H1 (cell line): ENCODE measurements around the gene C2orf80. TPM values are rescaled to one million over a fixed set of nuclear protein-coding genes. Genes with fewer than 3 reads are reported as not detected.
"Not testable (repeated sequence)": the region's sequence is repeated elsewhere in the genome, so short reads cannot be mapped to it uniquely, and the experiment has no call there.

Experiments
- CTCF ChIA-PET: fragments of 300-600 bp; sonication (Branson Sonifier 250); formaldehyde crosslinking; loops from one replicate; lab custom pipeline; 2021; ENCODE audit not compliant: partially characterized antibody; lab: Charles Lee
- POLR2A ChIA-PET: fragments of 300-600 bp; sonication (Branson Sonifier 250); formaldehyde crosslinking; loops from one replicate; lab custom pipeline; 2021; ENCODE audit warnings: inconsistent platforms; ENCODE audit not compliant: partially characterized antibody; lab: Charles Lee
- DNase-seq, 2 experiments: peaks; one replicate each; pipeline versions ENCODE4 v3.0.0 to v3.0.0-alpha.2; 2010 to 2022; ENCODE audit warnings: low spot score in 2 of 2, low read depth in 1 of 2, mixed read lengths in 1 of 2
- FAIRE-seq: peaks from 2 replicates; lab custom pipeline; 2011; peaks lifted over from hg19 to GRCh38; lab: Jason Lieb, UNC
- H2AFZ ChIP-seq: 2 replicates; pipeline ENCODE4 v1.8.1; 2012; ENCODE audit warnings: low read length, inconsistent platforms
- H2AK5ac ChIP-seq: 2 replicates; pipeline ENCODE4 v1.6.1; 2013; ENCODE audit warnings: low read depth, low read length
- H2BK120ac ChIP-seq: replicated peaks from 2 replicates; pipeline ENCODE3; 2013; ENCODE audit warnings: low read depth, low read length, inconsistent platforms
- H2BK12ac ChIP-seq: 2 replicates; pipeline ENCODE4 v1.6.1; 2013; ENCODE audit warnings: low read depth, low read length
- H2BK15ac ChIP-seq: 2 replicates; pipeline ENCODE4 v1.6.1; 2013; ENCODE audit warnings: low read length
- H2BK20ac ChIP-seq: 2 replicates; pipeline ENCODE4 v1.6.1; 2013; ENCODE audit warnings: low read length
- H2BK5ac ChIP-seq: 2 replicates; pipeline ENCODE4 v1.6.1; 2013; ENCODE audit warnings: low read depth, low read length
- H3K14ac ChIP-seq: 2 replicates; pipeline ENCODE4 v1.6.1; 2013; ENCODE audit warnings: inconsistent platforms; ENCODE audit not compliant: insufficient read length
- H3K18ac ChIP-seq: 2 replicates; pipeline ENCODE4 v1.6.1; 2013; ENCODE audit warnings: low read length; ENCODE audit errors: extremely low read depth
- H3K23ac ChIP-seq: 2 replicates; pipeline ENCODE4 v1.6.1; 2013; ENCODE audit warnings: inconsistent platforms; ENCODE audit not compliant: insufficient read length
- H3K23me2 ChIP-seq: 2 replicates; pipeline ENCODE4 v1.6.1; 2013; ENCODE audit warnings: low read depth, low read length
- H3K27ac ChIP-seq: 2 replicates; pipeline ENCODE4 v1.6.1; 2011; ENCODE audit warnings: low read depth, low read length, inconsistent platforms
- H3K27me3 ChIP-seq, 4 experiments: replicated peaks in 1 of 4; 1 replicate in 1 of 4; 2 replicates in 3 of 4; pipeline versions ENCODE4 v1.6.1 to v1.8.1; 2011 to 2013; ENCODE audit warnings: low read length in 3 of 4, mild to moderate bottlenecking in 3 of 4, inconsistent platforms in 2 of 4, mixed read lengths in 2 of 4, moderate library complexity in 1 of 4; ENCODE audit not compliant: control insufficient read depth in 3 of 4, insufficient read depth in 3 of 4; ENCODE audit errors: extremely low read depth in 1 of 4
- H3K36me3 ChIP-seq, 4 experiments: 2 replicates each; pipeline versions ENCODE4 v1.6.1 to v1.8.1; 2011 to 2013; ENCODE audit warnings: mild to moderate bottlenecking in 4 of 4, low read length in 3 of 4, moderate library complexity in 2 of 4, control low read depth in 1 of 4, inconsistent platforms in 1 of 4; ENCODE audit not compliant: insufficient read depth in 4 of 4, control insufficient read depth in 2 of 4
- H3K4ac ChIP-seq: replicated peaks from 2 replicates; pipeline ENCODE3; 2013; ENCODE audit warnings: low read length, low read depth, mixed read lengths, inconsistent platforms; ENCODE audit not compliant: insufficient read length
- H3K4me1 ChIP-seq, 4 experiments: replicated peaks in 1 of 4; 1 replicate in 1 of 4; 2 replicates in 3 of 4; pipeline versions ENCODE4 v1.6.1 to v1.8.1; 2011 to 2013; ENCODE audit warnings: low read length in 3 of 4, inconsistent platforms in 2 of 4, mixed read lengths in 1 of 4; ENCODE audit not compliant: insufficient read depth in 4 of 4, control insufficient read depth in 3 of 4
- H3K4me2 ChIP-seq, 2 experiments: 2 replicates each; pipeline versions ENCODE4 v1.6.1 to v1.8.1; 2011 to 2013; ENCODE audit warnings: low read depth in 2 of 2, low read length in 2 of 2, control low read depth in 1 of 2, inconsistent platforms in 1 of 2, mild to moderate bottlenecking in 1 of 2; ENCODE audit not compliant: insufficient read depth in 1 of 2
- H3K4me3 ChIP-seq, 4 experiments: fragments of 200-600, 300-600 bp in 1 of 4; sonication (generic), shearing (Covaris generic), sonication (Bioruptor Twin) in 1 of 4; 2 replicates each; pipeline versions ENCODE4 v1.5.1 to v1.8.1; 2011 to 2016; ENCODE audit warnings: low read length in 4 of 4, low read depth in 3 of 4, control low read depth in 2 of 4, inconsistent platforms in 2 of 4, mild to moderate bottlenecking in 2 of 4, mixed read lengths in 1 of 4, moderate library complexity in 1 of 4; ENCODE audit not compliant: insufficient read depth in 2 of 4; ENCODE audit errors: extremely low read depth in 1 of 4
- H3K56ac ChIP-seq: replicated peaks from 2 replicates; pipeline ENCODE3; 2013; ENCODE audit warnings: low read depth, mild to moderate bottlenecking, mixed read lengths, low read length, inconsistent platforms; ENCODE audit not compliant: insufficient read length
- H3K79me1 ChIP-seq: 2 replicates; pipeline ENCODE4 v1.6.1; 2013; ENCODE audit warnings: low read depth, low read length, control low read depth
- H3K79me2 ChIP-seq, 2 experiments: 2 replicates each; pipeline versions ENCODE4 v1.6.1 to v1.8.1; 2012 to 2013; ENCODE audit warnings: low read length in 2 of 2, mild to moderate bottlenecking in 2 of 2, inconsistent platforms in 1 of 2; ENCODE audit not compliant: insufficient read depth in 2 of 2, control insufficient read depth in 1 of 2
- H3K9ac ChIP-seq, 4 experiments: replicated peaks in 1 of 4; 1 replicate in 1 of 4; 2 replicates in 3 of 4; pipeline versions ENCODE4 v1.6.1 to v1.8.1; 2011 to 2013; ENCODE audit warnings: low read depth in 3 of 4, low read length in 3 of 4, control low read depth in 2 of 4, mild to moderate bottlenecking in 2 of 4, moderate library complexity in 2 of 4, inconsistent platforms in 1 of 4; ENCODE audit errors: extremely low read depth in 1 of 4
- H3K9me3 ChIP-seq, 2 experiments: 2 replicates each; pipeline versions ENCODE4 v1.6.1 to v1.8.1; 2012 to 2013; ENCODE audit warnings: mild to moderate bottlenecking in 2 of 2, moderate library complexity in 2 of 2, control low read depth in 1 of 2, inconsistent platforms in 1 of 2, low read depth in 1 of 2, low read length in 1 of 2, mixed read lengths in 1 of 2; ENCODE audit not compliant: insufficient read depth in 2 of 2
- H4K20me1 ChIP-seq, 2 experiments: replicated peaks in 1 of 2; 2 replicates each; pipeline versions ENCODE3 to v1.8.1; 2011 to 2013; ENCODE audit warnings: inconsistent platforms in 2 of 2, low read length in 2 of 2, mild to moderate bottlenecking in 1 of 2; ENCODE audit not compliant: insufficient read depth in 2 of 2, control insufficient read depth in 1 of 2
- H4K5ac ChIP-seq: 2 replicates; pipeline ENCODE4 v1.6.1; 2013; ENCODE audit warnings: low read length, low read depth, mixed read lengths, inconsistent platforms; ENCODE audit not compliant: insufficient read length
- H4K8ac ChIP-seq: 2 replicates; pipeline ENCODE4 v1.8.0; 2013; ENCODE audit warnings: mild to moderate bottlenecking, moderate library complexity, low read length, inconsistent platforms; ENCODE audit not compliant: insufficient read depth; ENCODE audit errors: extremely low read depth
- H4K91ac ChIP-seq: replicated peaks from 2 replicates; pipeline ENCODE3; 2013; ENCODE audit warnings: low read length, mixed read lengths, inconsistent platforms; ENCODE audit not compliant: insufficient read length
- WGBS, 2 experiments: shearing (Covaris generic) in 1 of 2; methylation state at CpG; one replicate each; pipeline versions ENCODE4 v1.1.6 to v1.1.7; 2013 to 2015; ENCODE audit warnings: low lambda C conversion rate in 2 of 2, mixed read lengths in 2 of 2, inconsistent platforms in 1 of 2, low coverage in 1 of 2, missing lambda C conversion rate in 1 of 2; ENCODE audit not compliant: insufficient replicate concordance in 2 of 2, insufficient coverage in 1 of 2, insufficient read length in 1 of 2; ENCODE audit errors: extremely low coverage in 1 of 2, missing lambda C conversion rate in 1 of 2; 5-methylcytosine and 5-hydroxymethylcytosine counted together
- polyA plus RNA-seq, 7 experiments: library from polyadenylated mRNA; depleted of rRNA in 3 of 7; stranded (reverse) in 5 of 7; unstranded in 2 of 7; fragments of >200 nt in 5 of 7; fragments of 200-250 nt in 2 of 7; gene quantifications; 1 replicate in 5 of 7; 2 replicates in 1 of 7; 4 replicates in 1 of 7; pipeline versions ENCODE4 v1.2.1 to v1.2.3, GENCODE V29; 2011 to 2013; ENCODE audit warnings: missing spikeins in 2 of 7, mixed read lengths in 2 of 7
- total RNA-seq: library from RNA; stranded (reverse); fragmentation: NEBNext Ultra II Directional; extraction: Animal tissue kit (Norgen Biotek cat#: 25700); gene quantifications from 2 replicates; pipeline ENCODE4 v1.2.1, GENCODE V29; 2021

Gene C2orf80
- total and polyA plus RNA-seq, 2 of the 8 experiments (the other 6 are each of a cell fraction or from before 2014, with no cell fraction given), result 0.97 to 1.1 TPM

GRCh38 chr2:208138334-208138733 is 51.5 kb downstream of the C2orf80 start:
- H3K27me3 ChIP-seq, H3K4me3 ChIP-seq, H4K5ac ChIP-seq, H3K9ac ChIP-seq, H3K14ac ChIP-seq, H2AK5ac ChIP-seq, H3K79me2 ChIP-seq, H3K27ac ChIP-seq, H3K4me2 ChIP-seq, H2BK120ac ChIP-seq, H3K36me3 ChIP-seq, H3K23ac ChIP-seq, H4K8ac ChIP-seq, H3K4ac ChIP-seq, H3K9me3 ChIP-seq, H3K4me1 ChIP-seq, H3K18ac ChIP-seq, POLR2A ChIA-PET, H3K23me2 ChIP-seq, H2BK5ac ChIP-seq, H3K79me1 ChIP-seq, H2AFZ ChIP-seq, H3K56ac ChIP-seq, FAIRE-seq, H4K20me1 ChIP-seq, H2BK12ac ChIP-seq, H2BK15ac ChIP-seq, DNase-seq, H2BK20ac ChIP-seq, H4K91ac ChIP-seq: not testable (repeated sequence)
- 94% methylated on average over 7 of the region's 7 CpGs; no CpG with 5 or more reads in 1 of the 2 experiments for WGBS, 2 experiments
- CTCF ChIA-PET, result interaction anchor here (0.9 to 2.7 kb wide), 4 partner anchors 11 to 111 kb away, joined by 3 to 10 read pairs (median 4); no protein-coding TSS in a partner anchor
